Esophagus muscularis mucosa (tissue), 3 donors: ENCODE data around the gene OR1J1.
A peak's percentile ranks its signal among the peaks of the same experiment; 100 is the strongest.

ENCODE experiments used
- CTCF ChIP-seq, 3 experiments: fragments of 200-600 bp in 2 of 3; fragments of 450-650 bp in 1 of 3; sonication (generic) in 2 of 3; IDR thresholded peaks; one replicate each; pipeline ENCODE4 v1.5.1; 2017 to 2019; ENCODE audit warnings: antibody characterized with exemption in 3 of 3, mild to moderate bottlenecking in 2 of 3, moderate library complexity in 1 of 3
- EP300 ChIP-seq: sonication (generic); formaldehyde crosslinking; IDR thresholded peaks from one replicate; pipeline ENCODE4 v1.6.1; 2017; ENCODE audit warnings: antibody characterized with exemption

GRCh38 chr9:122464633-122465567 is 12.8 kb downstream of the OR1J1 start:
- TF ChIP-seq EP300: no peak
- TF ChIP-seq CTCF (IDR thresholded peaks at IDR 0.05): peak; percentile 83 to 85 (median 85)
